Lower leg skin (tissue), 4 donors: Measurements from ENCODE around the gene RWDD4. TPM values are rescaled to one million over a fixed set of nuclear protein-coding genes. Genes with fewer than 3 reads are reported as not detected.
A peak's percentile ranks its signal among the peaks of the same experiment; 100 is the strongest.

Source experiments
- DNase-seq, 2 donors: peaks; one replicate each; pipeline ENCODE4 v3.0.0-alpha.2; 2019; ENCODE audit warnings: low spot score in 2 of 2
- H3K4me3 ChIP-seq: fragments of 200-600 bp; sonication (generic); 2 replicates; pipeline ENCODE4 v1.5.1; 2017; ENCODE audit warnings: mild to moderate bottlenecking, low read depth; ENCODE audit not compliant: poor library complexity, severe bottlenecking
- POLR2A ChIP-seq, 2 donors: fragments of 450-650 bp; IDR thresholded peaks; one replicate each; pipeline ENCODE4 v1.6.1; 2016 to 2017; ENCODE audit warnings: antibody characterized with exemption in 2 of 2, mild to moderate bottlenecking in 1 of 2, moderate library complexity in 1 of 2
- WGBS, 2 donors: methylation state at CpG; one replicate each; pipeline ENCODE4 v1.1.5; 2018; 5-methylcytosine and 5-hydroxymethylcytosine counted together
- intact Hi-C: fragments of 100-400 bp; cut with DNase I; formaldehyde crosslinking; loops from one replicate; pipeline ENCODE4 v1.15.0; 2023; ENCODE audit warnings: low total_unique reads
- total RNA-seq, 4 donors: library from RNA; depleted of rRNA; stranded (reverse); fragments of >200 nt; gene quantifications; one replicate each; pipeline ENCODE4 v1.1.0, GENCODE V29; 2016
- TF ChIP-seq, protein P1 (sequence below), 3 donors: fragments of 450-650 bp; IDR thresholded peaks; one replicate each; pipeline ENCODE4 v1.5.1; 2016; ENCODE audit warnings: antibody characterized with exemption in 3 of 3, mild to moderate bottlenecking in 3 of 3, moderate library complexity in 2 of 3

RWDD4 gene
- total RNA-seq, 4 donors from 2014 or later = 8.5 to 18.9 (median 13.7) TPM

DNA sequence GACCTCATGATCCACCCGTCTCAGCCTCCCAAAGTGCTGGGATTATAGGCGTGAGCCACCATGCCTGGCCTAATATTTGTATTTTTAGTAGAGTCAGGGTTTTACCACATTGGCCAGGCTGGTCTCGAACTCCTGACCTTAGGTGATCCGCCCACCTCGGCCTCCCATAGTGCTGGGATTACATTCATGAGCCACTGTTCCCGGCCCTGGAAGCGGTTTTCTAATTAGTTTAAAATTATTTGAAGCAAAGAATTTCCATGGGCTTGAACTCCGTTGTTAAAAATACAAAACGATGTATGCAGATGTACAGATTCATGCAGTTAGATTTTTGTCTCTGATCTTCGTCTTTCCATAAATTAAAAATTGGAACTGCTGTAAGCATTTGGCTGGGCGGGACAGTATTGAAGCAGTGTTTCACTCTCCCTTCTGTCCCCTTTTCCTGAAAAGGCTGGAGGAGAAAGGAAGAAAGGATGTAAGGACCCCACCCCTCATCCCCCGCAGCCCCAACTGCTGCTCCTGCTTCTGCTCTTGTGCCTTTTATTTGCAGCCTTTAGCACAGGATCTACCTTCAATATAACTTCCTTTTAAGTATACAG lies 12.1 kb upstream of the RWDD4 start:
- WGBS, 2 donors = 89 to 92% methylated on average over 12 of the region's 12 CpGs
- H3K4me3 ChIP-seq = no peak overlapping the region
- no peak for TF ChIP-seq POLR2A (IDR thresholded peaks at IDR 0.05)
- TF ChIP-seq, protein P1, sequence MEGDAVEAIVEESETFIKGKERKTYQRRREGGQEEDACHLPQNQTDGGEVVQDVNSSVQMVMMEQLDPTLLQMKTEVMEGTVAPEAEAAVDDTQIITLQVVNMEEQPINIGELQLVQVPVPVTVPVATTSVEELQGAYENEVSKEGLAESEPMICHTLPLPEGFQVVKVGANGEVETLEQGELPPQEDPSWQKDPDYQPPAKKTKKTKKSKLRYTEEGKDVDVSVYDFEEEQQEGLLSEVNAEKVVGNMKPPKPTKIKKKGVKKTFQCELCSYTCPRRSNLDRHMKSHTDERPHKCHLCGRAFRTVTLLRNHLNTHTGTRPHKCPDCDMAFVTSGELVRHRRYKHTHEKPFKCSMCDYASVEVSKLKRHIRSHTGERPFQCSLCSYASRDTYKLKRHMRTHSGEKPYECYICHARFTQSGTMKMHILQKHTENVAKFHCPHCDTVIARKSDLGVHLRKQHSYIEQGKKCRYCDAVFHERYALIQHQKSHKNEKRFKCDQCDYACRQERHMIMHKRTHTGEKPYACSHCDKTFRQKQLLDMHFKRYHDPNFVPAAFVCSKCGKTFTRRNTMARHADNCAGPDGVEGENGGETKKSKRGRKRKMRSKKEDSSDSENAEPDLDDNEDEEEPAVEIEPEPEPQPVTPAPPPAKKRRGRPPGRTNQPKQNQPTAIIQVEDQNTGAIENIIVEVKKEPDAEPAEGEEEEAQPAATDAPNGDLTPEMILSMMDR (IDR thresholded peaks at IDR 0.05) = no peak
- intact Hi-C loops = no loop called here
- no peak for DNase-seq

DNA sequence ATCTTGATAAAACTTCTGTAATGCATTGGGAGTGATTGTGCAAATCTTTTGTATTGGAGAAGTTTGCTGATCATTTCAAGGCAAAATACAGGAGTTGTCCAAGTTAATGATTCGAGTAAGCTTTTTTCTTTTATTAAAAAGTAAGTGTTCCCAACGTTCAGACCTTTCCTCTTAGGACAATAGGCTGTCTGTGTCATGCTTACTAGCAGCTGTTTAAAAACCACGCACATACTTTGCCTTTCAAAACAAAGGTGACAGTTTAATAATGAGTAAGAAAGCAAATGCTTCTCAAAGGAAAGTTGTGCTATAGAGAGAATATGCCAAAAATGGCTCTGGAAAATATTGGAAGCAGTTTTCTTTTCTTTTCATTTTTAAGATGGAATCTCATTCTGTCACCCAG lies 11.3 kb upstream of the RWDD4 start:
- DNase-seq = no peak
- TF ChIP-seq POLR2A (IDR thresholded peaks at IDR 0.05) = no peak
- TF ChIP-seq, protein P1 (IDR thresholded peaks at IDR 0.05) = no peak
- WGBS, 2 donors = 67 to 70% methylated on average over 3 of the region's 3 CpGs

DNA sequence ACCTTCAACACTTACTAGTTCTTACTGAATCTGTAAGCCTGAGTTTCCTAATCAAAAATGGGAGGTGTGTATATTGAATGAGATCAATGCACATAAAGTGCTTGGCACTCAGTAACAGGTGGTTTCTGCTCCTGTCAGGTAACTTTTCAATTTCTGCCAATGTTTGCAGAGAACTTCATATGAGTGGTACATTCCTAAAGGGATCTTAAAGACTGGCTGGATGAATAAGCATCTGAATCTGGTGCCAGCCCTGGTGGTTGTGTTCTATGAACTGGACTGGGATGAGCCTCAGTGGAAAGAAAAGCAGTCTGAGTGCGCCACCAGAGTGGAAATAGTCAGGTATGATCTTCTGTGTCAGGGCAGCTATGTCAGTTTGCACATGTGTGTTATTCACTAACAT lies 7.1 kb upstream of the RWDD4 start:
- WGBS, 2 donors = 92 to 95% methylated on average over 1 of the region's 1 CpG
- H3K4me3 ChIP-seq = no peak overlapping the region
- TF ChIP-seq, protein P1 (IDR thresholded peaks at IDR 0.05) = no peak
- TF ChIP-seq POLR2A (IDR thresholded peaks at IDR 0.05) = no peak
- DNase-seq = no peak
- intact Hi-C loops = loop anchor here (5.0 kb wide), 1 partner anchor 301 kb away; no protein-coding TSS in a partner anchor

More for the DNA sequence above, 11.3 kb upstream of the RWDD4 start:
- H3K4me3 ChIP-seq = no peak overlapping the region
- intact Hi-C loops = no loop called here

DNA sequence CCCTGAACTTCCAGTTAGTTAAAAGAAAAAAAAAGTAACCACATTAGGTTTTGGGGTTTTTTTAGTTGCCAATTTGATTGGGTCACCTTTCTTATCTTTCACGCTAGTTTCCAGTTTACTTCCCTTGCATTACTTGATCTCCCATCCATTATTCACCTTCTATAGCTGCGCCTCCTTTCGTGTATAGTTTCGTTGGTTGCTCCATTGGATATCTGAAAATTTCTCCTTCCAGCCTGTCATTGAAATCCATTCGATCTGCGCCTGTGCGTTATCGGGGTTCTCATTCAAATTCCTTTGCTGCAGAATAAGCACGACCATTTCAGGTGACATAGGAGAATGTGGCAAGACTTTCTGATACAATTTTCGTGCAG lies 872 bp upstream of the RWDD4 start:
- no peak for TF ChIP-seq POLR2A (IDR thresholded peaks at IDR 0.05)
- TF ChIP-seq, protein P1 (IDR thresholded peaks at IDR 0.05) = no peak
- peak overlapping the region; percentile 85 for H3K4me3 ChIP-seq
- intact Hi-C loops = no loop called here
- WGBS, 2 donors = 4 to 7% methylated on average over 10 of the region's 10 CpGs
- no peak for DNase-seq

- TF ChIP-seq POLR2A (IDR thresholded peaks at IDR 0.05) = no peak
- DNase-seq = no peak
- 0 to 1% methylated on average over 9 to 33 of the region's 39 CpGs for WGBS, 2 donors
- H3K4me3 ChIP-seq = peak overlapping the region; percentile 76
- intact Hi-C loops = no loop called here
These were observed 490 bp downstream of the RWDD4 start for GRCh38 chr4:183658362-183659028.

GRCh38 chr4:183657564-183657963 lies 1.4 kb downstream of the RWDD4 start:
- intact Hi-C loops = no loop called here
- TF ChIP-seq POLR2A (IDR thresholded peaks at IDR 0.05) = no peak
- TF ChIP-seq, protein P1 (IDR thresholded peaks at IDR 0.05) = no peak
- H3K4me3 ChIP-seq = no peak overlapping the region
- DNase-seq = no peak
- 70 to 75% methylated on average over 3 of the region's 3 CpGs for WGBS, 2 donors
